Measurements from ENCODE around the gene HYAL2.
A peak's percentile ranks its signal among the peaks of the same experiment; 100 is the strongest.

Gene HYAL2

GRCh38 chr3:50298836-50299637, 23.5 kb downstream of the HYAL2 start, which contains the start of the genes HYAL3 and NAA80:
HYAL3 (minus strand) TSS chr3:50299405; CDS start chr3:50295602, 3,803 bp downstream.
NAA80 (minus strand) TSS chr3:50299405; CDS start chr3:50297463, 1,942 bp downstream.
- peak; percentile 100 for DNase-seq (ENCODE audit: low read depth)
- TF ChIP-seq CTCF (IDR thresholded peaks at IDR 0.05; ENCODE audit: insufficient read depth, low read depth, low read length, missing control alignments) = peak; percentile 30
- peak within 1 kb of the TSS; percentile 92 for H3K4me3 ChIP-seq (ENCODE audit: low read length)

- peak; percentile 38 for TF ChIP-seq CTCF (IDR thresholded peaks at IDR 0.05; ENCODE audit: insufficient read depth, low read depth, low read length, missing control alignments)
- DNase-seq (ENCODE audit: low read depth) = no peak
- peak overlapping the region; percentile 92 for H3K4me3 ChIP-seq (ENCODE audit: low read length)
Observed at GRCh38 chr3:50297896-50298725, 24.4 kb downstream of the HYAL2 start.

GRCh38 chr3:50297384-50297775, 25.2 kb downstream of the HYAL2 start:
- no peak for TF ChIP-seq CTCF (IDR thresholded peaks at IDR 0.05; ENCODE audit: insufficient read depth, low read depth, low read length, missing control alignments)
- H3K4me3 ChIP-seq (ENCODE audit: low read length) = no peak overlapping the region
- DNase-seq (ENCODE audit: low read depth) = no peak

GRCh38 chr3:50296721-50297383, 25.7 kb downstream of the HYAL2 start:
- TF ChIP-seq CTCF (IDR thresholded peaks at IDR 0.05; ENCODE audit: insufficient read depth, low read depth, low read length, missing control alignments) = no peak
- no peak overlapping the region for H3K4me3 ChIP-seq (ENCODE audit: low read length)
- no peak for DNase-seq (ENCODE audit: low read depth)

GRCh38 chr3:50295553-50296431, 26.8 kb downstream of the HYAL2 start:
- no peak for DNase-seq (ENCODE audit: low read depth)
- H3K4me3 ChIP-seq (ENCODE audit: low read length) = no peak overlapping the region
- TF ChIP-seq CTCF (IDR thresholded peaks at IDR 0.05; ENCODE audit: insufficient read depth, low read depth, low read length, missing control alignments) = no peak

Measured in epithelial cell of esophagus (primary cell).